Liver (tissue), 9 donors: ENCODE measurements around the gene BICDL1. TPM values are rescaled to one million over a fixed set of nuclear protein-coding genes. Genes with fewer than 3 reads are reported as not detected.

Source experiments
- DNase-seq: peaks from one replicate; pipeline ENCODE4 v3.0.0-alpha.2; 2017; ENCODE audit warnings: low spot score
- H3K27ac ChIP-seq, 2 donors: one replicate each; pipeline ENCODE4 v1.7.0; 2013; ENCODE audit warnings: inconsistent platforms in 2 of 2, low read length in 2 of 2, control low read depth in 1 of 2, low read depth in 1 of 2, mild to moderate bottlenecking in 1 of 2
- H3K27me3 ChIP-seq, 4 donors: one replicate each; pipeline versions ENCODE4 v1.6.1 to v1.7.0; 2013; ENCODE audit warnings: low read length in 3 of 4, inconsistent platforms in 1 of 4, mild to moderate bottlenecking in 1 of 4, moderate library complexity in 1 of 4; ENCODE audit not compliant: control insufficient read depth in 4 of 4, insufficient read depth in 4 of 4
- H3K36me3 ChIP-seq, 4 donors: one replicate each; pipeline versions ENCODE4 v1.6.1 to v1.7.0; 2013; ENCODE audit warnings: low read length in 3 of 4, mild to moderate bottlenecking in 3 of 4, low read depth in 1 of 4, moderate library complexity in 1 of 4; ENCODE audit not compliant: control insufficient read depth in 4 of 4, insufficient read depth in 3 of 4
- H3K4me1 ChIP-seq, 4 donors: one replicate each; pipeline versions ENCODE4 v1.6.1 to v1.7.0; 2013; ENCODE audit warnings: low read length in 3 of 4, mild to moderate bottlenecking in 3 of 4, moderate library complexity in 1 of 4; ENCODE audit not compliant: control insufficient read depth in 4 of 4, insufficient read depth in 4 of 4
- H3K4me3 ChIP-seq, 3 donors: one replicate each; pipeline versions ENCODE4 v1.6.1 to v1.7.0; 2013; ENCODE audit warnings: low read length in 3 of 3, control low read depth in 1 of 3, low read depth in 1 of 3, mild to moderate bottlenecking in 1 of 3
- H3K9ac ChIP-seq, 2 donors: one replicate each; pipeline ENCODE4 v1.7.0; 2013; ENCODE audit warnings: low read length in 2 of 2, mild to moderate bottlenecking in 2 of 2, moderate library complexity in 2 of 2, control low read depth in 1 of 2, low read depth in 1 of 2
- H3K9me3 ChIP-seq, 4 donors: one replicate each; pipeline versions ENCODE4 v1.6.1 to v1.7.0; 2013; ENCODE audit warnings: low read length in 3 of 4; ENCODE audit not compliant: control insufficient read depth in 4 of 4
- ATF3 ChIP-seq: IDR thresholded peaks from 2 replicates; pipeline ENCODE4 v1.6.1; 2016; ENCODE audit warnings: antibody characterized with exemption
- CTCF ChIP-seq: fragments of 150-350 bp; IDR thresholded peaks from 2 replicates; pipeline ENCODE4 v1.5.1; 2017; ENCODE audit warnings: improper control_type of control experiment, low read depth, low read length; ENCODE audit not compliant: missing input control
- EGR1 ChIP-seq, 2 donors: IDR thresholded peaks; 2 replicates each; pipeline ENCODE4 v1.6.1; 2016 to 2018; ENCODE audit warnings: antibody characterized with exemption in 2 of 2, low read depth in 2 of 2
- FOXA2 ChIP-seq: IDR thresholded peaks from 2 replicates; pipeline ENCODE4 v1.6.1; 2016; ENCODE audit warnings: antibody characterized with exemption
- GABPA ChIP-seq, 2 donors: IDR thresholded peaks in 1 of 2; conservative IDR thresholded peaks in 1 of 2; 2 replicates each; pipeline ENCODE4 v1.6.1; 2016; ENCODE audit warnings: antibody characterized with exemption in 2 of 2, mild to moderate bottlenecking in 1 of 2, moderate library complexity in 1 of 2
- NR2F2 ChIP-seq: IDR thresholded peaks from 2 replicates; pipeline ENCODE4 v1.6.1; 2016; ENCODE audit warnings: antibody characterized with exemption
- RAD21 ChIP-seq, 2 donors: IDR thresholded peaks; 2 replicates each; pipeline ENCODE4 v1.6.1; 2016; ENCODE audit warnings: antibody characterized with exemption in 2 of 2, mild to moderate bottlenecking in 2 of 2
- REST ChIP-seq: IDR thresholded peaks from 2 replicates; pipeline ENCODE4 v1.6.1; 2016; ENCODE audit warnings: antibody characterized with exemption, mild to moderate bottlenecking
- RXRA ChIP-seq, 2 donors: IDR thresholded peaks; 2 replicates each; pipeline ENCODE4 v1.6.1; 2017 to 2018; ENCODE audit warnings: antibody characterized with exemption in 2 of 2, mild to moderate bottlenecking in 1 of 2
- SP1 ChIP-seq: IDR thresholded peaks from 2 replicates; pipeline ENCODE4 v1.6.1; 2018; ENCODE audit warnings: antibody characterized with exemption, mild to moderate bottlenecking
- TAF1 ChIP-seq: conservative IDR thresholded peaks from 2 replicates; pipeline ENCODE4 v1.6.1; 2016; ENCODE audit warnings: antibody characterized with exemption, mild to moderate bottlenecking
- YY1 ChIP-seq: IDR thresholded peaks from 2 replicates; pipeline ENCODE4 v1.6.1; 2016; ENCODE audit warnings: antibody characterized with exemption, mild to moderate bottlenecking
- ZBTB33 ChIP-seq: IDR thresholded peaks from 2 replicates; pipeline ENCODE4 v1.6.1; 2016; ENCODE audit warnings: antibody characterized with exemption
- WGBS: extraction: QIAGEN DNeasy Blood & Tissue Kit; methylation state at CpG from one replicate; pipeline ENCODE4 v1.1.7; 2013; 5-methylcytosine and 5-hydroxymethylcytosine counted together
- polyA plus RNA-seq, 2 donors: library from polyadenylated mRNA; stranded (reverse) in 1 of 2; unstranded in 1 of 2; fragments of 200-250 nt in 1 of 2; fragments of >200 nt in 1 of 2; fragmentation: Nextera tagmentation in 1 of 2; extraction: Ambion mirVana in 1 of 2; gene quantifications; one replicate each; pipeline versions ENCODE4 v1.2.1 to v1.2.3, GENCODE V29; 2013 to 2015
- total RNA-seq, 2 donors: library from RNA; depleted of rRNA; stranded (reverse); fragments of >200 nt; gene quantifications; one replicate each; pipeline ENCODE4 v1.2.3, GENCODE V29; 2014
- donor health status: healthy.
- donor health status: healthy.
- donor health status: healthy.
- donor health status: healthy.
- donor health status: healthy.

Gene BICDL1
- total and polyA plus RNA-seq, 4 donors = 0.65 to 3.8 (median 2.3) TPM

- peak; percentile 79 for TF ChIP-seq ZBTB33
- no peak for TF ChIP-seq RXRA (IDR thresholded peaks at IDR 0.05)
- Histone ChIP-seq H3K9me3 (no peaks in the 10 kb centered on the region), H3K4me1 (peaks cover 13 to 32% (median 27%) of the 10 kb centered on the region in 4 donors), H3K27ac (peak overlapping the region; percentile 51 to 52), H3K4me3 (peak overlapping the region; percentile 92 to 97 (median 96)), H3K9ac (peak overlapping the region; percentile 61 to 68), H3K36me3 (no peaks in the 10 kb centered on the region), H3K27me3 (no peaks in the 10 kb centered on the region)
- 20% methylated on average over 31 of the region's 31 CpGs for WGBS
- peak; percentile 42 for DNase-seq
These were observed 126.8 kb downstream of the BICDL1 start for GRCh38 chr12:120115692-120116440.

GRCh38 chr12:120116441-120116791, 127.4 kb downstream of the BICDL1 start, which contains the start of gene RAB35:
RAB35 (minus strand) TSS chr12:120116753; CDS start chr12:120116650, 103 bp downstream.
- Histone ChIP-seq H3K4me1 (peaks cover 13 to 30% (median 26%) of the 10 kb centered on the region in 4 donors), H3K9me3 (no peaks in the 10 kb centered on the region), H3K4me3 (peak within 1 kb of the TSS; percentile 95 to 97 (median 96)), H3K27me3 (no peaks in the 10 kb centered on the region), H3K27ac (peak within 1 kb of the TSS; percentile 93 to 96), H3K36me3 (no peaks in the 10 kb centered on the region), H3K9ac (peak within 1 kb of the TSS; percentile 65 to 74)
- WGBS = under 1% methylated on average over 50 of the region's 50 CpGs
- no peak for DNase-seq
- TF ChIP-seq FOXA2 (no peak), REST (no peak), ATF3 (no peak), YY1 (no peak), EGR1 (IDR thresholded peaks at IDR 0.05; ENCODE audit: low read depth in 2 of 2) (no peak), CTCF (no peak), TAF1 (no peak), SP1 (no peak), NR2F2 (no peak), GABPA (IDR thresholded peaks at IDR 0.05 in 1 of 2, conservative IDR thresholded peaks at IDR 0.05 in 1 of 2) (no peak), RAD21 (IDR thresholded peaks at IDR 0.05) (no peak), RXRA (IDR thresholded peaks at IDR 0.05) (no peak)
